ENCODE results near the gene FOXF1.

FOXF1 gene

GRCh38 chr16:86517652-86518258 lies 7.4 kb downstream of the FOXF1 start:
- peak in 1 of 2 experiments; percentile 53 for DNase-seq

GRCh38 chr16:86519007-86519648 lies 8.8 kb downstream of the FOXF1 start:
- DNase-seq, result no peak

- DNase-seq, result peak in 1 of 2 experiments; percentile 52
Measured at GRCh38 chr16:86519649-86520316, 9.5 kb downstream of the FOXF1 start.

- DNase-seq, result no peak
Measured at GRCh38 chr16:86520317-86521210, 10.2 kb downstream of the FOXF1 start.

- no peak for DNase-seq
Measured at GRCh38 chr16:86521236-86522197, 11.2 kb downstream of the FOXF1 start.

- DNase-seq, result no peak
Measured at GRCh38 chr16:86522634-86523033, 12.3 kb downstream of the FOXF1 start.

- no peak for DNase-seq
Measured at GRCh38 chr16:86523166-86523740, 12.9 kb downstream of the FOXF1 start.

GRCh38 chr16:86524029-86524428 lies 13.7 kb downstream of the FOXF1 start:
- no peak for DNase-seq

- no peak for DNase-seq
Measured at GRCh38 chr16:86525696-86526095, 15.4 kb downstream of the FOXF1 start.

GRCh38 chr16:86527366-86527765 lies 17.0 kb downstream of the FOXF1 start:
- no peak for DNase-seq

- no peak for DNase-seq
Measured at GRCh38 chr16:86528061-86528929, 18.0 kb downstream of the FOXF1 start.

GRCh38 chr16:86529160-86529559 lies 18.8 kb downstream of the FOXF1 start:
- no peak for DNase-seq

GRCh38 chr16:86530251-86531190 lies 20.2 kb downstream of the FOXF1 start:
- DNase-seq, result no peak

GRCh38 chr16:86531191-86531545 lies 20.8 kb downstream of the FOXF1 start:
- DNase-seq, result no peak

GRCh38 chr16:86531641-86532525 lies 21.6 kb downstream of the FOXF1 start:
- no peak for DNase-seq

- DNase-seq, result no peak
Measured at GRCh38 chr16:86532526-86532815, 22.1 kb downstream of the FOXF1 start.

- DNase-seq, result no peak
Measured at GRCh38 chr16:86533076-86533475, 22.7 kb downstream of the FOXF1 start.

- DNase-seq, result no peak
Measured at GRCh38 chr16:86533767-86534351, 23.5 kb downstream of the FOXF1 start.
